Hematopoietic multipotent progenitor cell (in vitro differentiated cells): ENCODE results near the gene HPSE. TPM values are rescaled to one million over a fixed set of nuclear protein-coding genes. Genes with fewer than 3 reads are reported as not detected.
A peak's percentile ranks its signal among the peaks of the same experiment; 100 is the strongest.
"Not testable (repeated sequence)": the region's sequence is repeated elsewhere in the genome, so short reads cannot be mapped to it uniquely, and the experiment has no call there.

Experiments
- DNase-seq, 3 donors: peaks; one replicate each; pipeline ENCODE4 v3.0.0-alpha.2; 2011 to 2015; ENCODE audit warnings: low read depth in 2 of 3, low spot score in 2 of 3
- total RNA-seq: library from RNA; depleted of rRNA; stranded (reverse); fragments of >200 nt; gene quantifications from one replicate; pipeline ENCODE4 v1.2.3, GENCODE V29; 2012

The HPSE gene
- total RNA-seq, 1 donor, result 0.81 TPM

- DNase-seq, result peak in 2 of 3 donors; percentile 76 to 92
These were observed 49.6 kb downstream of the HPSE start for GRCh38 chr4:83285055-83285407.

DNA sequence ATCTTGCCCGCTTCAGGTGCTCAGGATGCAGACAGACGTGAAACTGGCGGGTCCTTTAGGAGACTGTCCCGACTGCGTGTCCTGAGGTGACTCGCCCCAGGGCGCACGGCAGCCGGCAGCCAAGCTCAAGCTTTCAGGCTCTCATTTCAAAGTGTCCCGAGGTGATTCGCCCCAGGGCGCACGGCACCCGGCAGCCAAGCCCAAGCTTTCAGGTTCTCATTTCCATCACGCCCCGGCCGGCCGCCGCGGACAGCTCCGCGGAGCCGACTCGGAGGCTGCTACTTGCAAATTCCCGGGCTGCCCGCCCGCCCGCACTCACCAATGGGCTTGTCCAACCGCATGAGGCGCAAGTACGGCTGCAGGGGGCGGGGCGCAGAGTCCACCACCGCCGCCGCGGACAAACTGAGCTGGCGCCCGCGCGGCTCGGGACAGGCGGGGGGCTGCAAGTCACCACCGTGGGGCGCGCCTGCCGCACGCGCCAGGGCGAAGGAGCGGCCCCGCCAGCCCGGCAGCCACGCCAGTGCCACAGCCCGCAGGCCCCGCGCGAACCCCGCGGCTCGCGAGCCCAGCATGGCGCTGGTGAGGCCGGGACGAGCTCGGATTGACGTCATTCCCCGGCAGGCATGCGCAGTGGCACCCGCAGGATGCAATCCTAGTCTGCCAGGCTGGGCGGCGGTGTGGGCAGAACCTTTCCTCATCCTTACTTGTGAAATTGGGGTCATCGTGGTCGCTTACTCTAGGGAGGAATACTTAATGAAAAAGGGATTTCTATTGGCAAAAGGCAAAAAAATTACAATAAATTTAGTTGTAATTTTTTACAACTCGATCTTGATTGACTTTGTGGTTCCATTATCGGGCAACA is 50.2 kb downstream of the HPSE start, which contains the start of gene COQ2:
COQ2 (minus strand) TSS at position 606 of the 862 bp plus-strand sequence; CDS start at position 572, 34 bp downstream.
- peak; percentile 91 to 95 (median 94) for DNase-seq

DNA sequence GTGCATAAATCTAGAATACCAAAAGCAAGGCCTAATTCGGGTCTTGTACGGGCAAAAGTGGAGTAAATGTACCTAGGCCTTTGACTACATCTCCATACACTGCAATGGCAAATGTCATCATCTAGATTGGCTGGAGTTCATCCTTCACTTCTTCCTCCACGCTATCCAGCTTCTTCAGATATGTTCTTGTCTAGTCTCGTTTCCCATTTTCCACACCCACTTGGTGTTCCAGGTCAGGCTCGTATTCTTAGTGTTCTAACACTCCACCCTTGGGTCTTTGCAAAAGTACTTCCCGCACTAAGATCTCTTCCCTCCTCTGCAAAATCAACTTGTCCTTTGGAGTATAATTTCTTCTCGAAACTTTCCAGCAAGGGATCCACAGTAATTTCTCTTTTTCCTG is 51.5 kb downstream of the HPSE start:
- no peak for DNase-seq

- peak; percentile 42 to 84 (median 66) for DNase-seq
These were observed 52.6 kb downstream of the HPSE start for GRCh38 chr4:83282049-83282535.

DNA sequence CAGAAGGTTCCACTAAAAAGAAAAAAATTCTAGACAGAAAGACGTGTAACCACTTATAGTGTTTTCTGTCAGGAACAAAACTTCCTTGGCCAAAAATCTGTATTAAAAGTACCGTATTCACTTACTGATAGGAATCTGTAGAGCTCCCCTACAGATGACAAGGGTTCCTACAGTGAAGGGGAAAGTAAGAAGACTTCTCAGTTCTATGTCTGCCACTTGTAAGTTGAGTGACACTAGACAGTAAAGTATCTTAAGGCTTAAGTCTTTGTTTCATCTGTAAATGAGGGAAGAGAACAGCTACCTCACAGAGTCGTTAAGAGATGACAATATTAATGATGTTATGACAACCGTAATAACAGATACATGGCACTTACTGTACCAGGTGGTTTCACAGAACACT is 53.3 kb downstream of the HPSE start:
- peak in 1 of 3 donors; percentile 44 for DNase-seq

- DNase-seq, result peak in 1 of 3 donors; percentile 38
These were observed 58.2 kb downstream of the HPSE start for GRCh38 chr4:83276299-83277040.

DNA sequence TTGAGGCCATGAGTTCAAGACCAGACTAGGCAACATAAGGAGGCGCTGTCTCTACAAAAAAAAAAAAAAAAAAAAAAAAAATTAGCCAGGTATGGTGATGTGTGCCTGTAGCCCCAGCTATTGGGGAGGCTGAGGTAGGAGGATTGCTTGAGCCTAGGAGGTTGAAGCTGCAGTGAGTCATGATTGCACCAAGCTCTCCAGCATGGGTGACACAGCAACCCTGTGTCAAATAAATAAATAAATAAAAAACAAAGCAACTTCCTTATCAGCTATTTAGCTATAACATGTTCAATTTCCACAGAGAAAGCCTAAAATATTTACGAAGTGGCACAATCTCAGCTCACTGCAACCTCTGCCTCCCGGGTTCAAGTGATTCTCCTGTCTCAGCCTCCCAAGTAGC is 60.7 kb downstream of the HPSE start:
- not testable (repeated sequence) for DNase-seq

- DNase-seq, result no peak
These were observed 61.7 kb downstream of the HPSE start for GRCh38 chr4:83272900-83273299.

- DNase-seq, result no peak
These were observed 65.4 kb downstream of the HPSE start for GRCh38 chr4:83269256-83269655.

DNA sequence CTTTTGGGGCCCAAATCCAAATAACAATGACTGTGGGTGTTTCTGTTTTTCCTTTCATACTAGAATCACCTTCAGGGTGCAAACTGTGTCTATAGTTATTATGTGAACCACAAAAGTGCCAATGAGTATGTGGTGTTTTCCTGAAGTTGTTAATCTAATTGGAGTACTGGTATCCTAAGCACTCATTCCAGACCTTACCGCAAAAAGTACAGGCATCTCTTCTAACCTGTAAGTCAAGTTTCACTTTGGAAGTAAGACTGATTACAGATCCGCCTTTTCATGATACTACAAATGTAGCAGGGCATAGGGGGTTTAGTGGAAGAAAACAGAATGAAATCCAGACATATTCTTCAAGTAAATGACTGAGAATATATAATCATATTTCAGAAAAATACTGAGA is 66.2 kb downstream of the HPSE start:
- DNase-seq, result no peak

GRCh38 chr4:83267830-83268475 is 66.7 kb downstream of the HPSE start:
- no peak for DNase-seq

DNA sequence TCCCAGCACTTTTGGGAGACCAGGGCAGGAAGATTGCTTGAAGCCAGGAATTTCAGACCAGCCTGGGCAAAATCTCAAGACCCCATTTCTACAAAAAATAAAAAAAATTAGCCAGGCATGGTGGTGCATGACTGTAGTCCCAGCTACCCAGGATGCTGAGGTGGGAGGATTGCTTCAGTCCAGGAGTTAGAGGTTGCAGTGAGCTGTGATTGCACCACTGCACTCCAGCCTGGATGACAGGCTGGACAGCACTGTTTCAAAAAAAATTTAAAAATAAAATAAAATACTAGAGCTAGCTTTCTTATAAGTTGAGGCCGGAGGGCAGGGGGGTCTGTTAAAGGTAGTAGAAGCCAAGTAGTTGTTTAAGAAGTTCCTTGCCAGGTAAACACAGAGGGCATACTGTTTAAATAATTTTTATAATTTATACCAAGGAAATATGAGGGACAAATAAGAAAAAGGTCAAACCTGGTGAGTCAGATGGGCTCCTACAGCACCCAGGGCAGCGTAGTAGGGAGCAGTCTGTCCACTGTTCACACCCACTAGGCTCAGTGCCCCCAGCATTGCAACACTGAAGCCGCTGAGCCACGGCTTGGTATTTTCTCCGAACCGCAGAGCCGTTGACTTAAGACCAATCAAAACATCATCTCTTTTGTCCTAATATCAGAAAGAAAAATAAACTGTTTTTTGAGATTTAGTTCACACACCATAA is 67.4 kb downstream of the HPSE start:
- no peak for DNase-seq

- DNase-seq, result peak in 1 of 3 donors; percentile 70
These were observed 68.0 kb downstream of the HPSE start for GRCh38 chr4:83266689-83267088.

DNA sequence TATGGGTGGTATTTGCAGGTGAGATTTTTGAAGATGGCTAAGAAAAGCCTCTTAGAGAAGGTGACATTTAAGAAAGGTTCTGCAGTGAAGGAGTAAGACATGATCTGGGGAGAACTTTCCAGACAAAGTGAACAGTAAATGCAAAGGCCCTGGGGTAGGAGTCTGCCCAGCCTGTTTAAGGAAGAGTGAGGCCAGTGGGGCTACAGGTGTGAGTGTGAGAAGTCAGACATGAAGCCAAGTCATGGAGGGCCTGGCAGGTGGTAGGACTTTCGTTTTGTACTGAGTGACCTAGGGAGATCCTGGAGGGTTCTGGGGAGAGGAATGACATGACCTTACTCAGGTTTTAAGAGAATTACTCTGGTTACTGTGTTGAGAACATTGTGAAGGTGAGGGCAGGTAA is 71.5 kb downstream of the HPSE start:
- no peak for DNase-seq

GRCh38 chr4:83262682-83263081 is 72.0 kb downstream of the HPSE start:
- no peak for DNase-seq

- DNase-seq, result no peak
These were observed 73.3 kb downstream of the HPSE start for GRCh38 chr4:83261307-83261706.

DNA sequence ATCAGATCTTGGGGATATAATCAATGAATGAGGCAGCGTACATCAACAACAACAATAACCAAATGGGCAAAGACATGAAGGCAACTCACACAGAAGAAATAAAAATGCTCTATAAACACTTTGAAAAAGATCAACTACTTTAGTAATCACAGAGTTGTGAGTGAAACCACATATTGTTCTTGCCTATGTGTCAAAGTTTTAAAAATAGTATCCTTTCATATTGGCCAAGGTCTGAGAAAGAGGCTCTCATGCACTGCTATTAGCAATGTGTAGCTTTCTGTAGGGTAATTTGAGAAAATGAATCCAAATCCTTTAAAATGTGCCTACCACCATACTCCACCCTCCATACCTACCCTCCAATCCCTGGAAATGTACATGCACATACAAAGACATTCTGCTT is 75.1 kb downstream of the HPSE start:
- no peak for DNase-seq

GRCh38 chr4:83258461-83258860 is 76.2 kb downstream of the HPSE start:
- DNase-seq, result no peak

- no peak for DNase-seq
These were observed 76.8 kb downstream of the HPSE start for GRCh38 chr4:83257811-83258210.

DNA sequence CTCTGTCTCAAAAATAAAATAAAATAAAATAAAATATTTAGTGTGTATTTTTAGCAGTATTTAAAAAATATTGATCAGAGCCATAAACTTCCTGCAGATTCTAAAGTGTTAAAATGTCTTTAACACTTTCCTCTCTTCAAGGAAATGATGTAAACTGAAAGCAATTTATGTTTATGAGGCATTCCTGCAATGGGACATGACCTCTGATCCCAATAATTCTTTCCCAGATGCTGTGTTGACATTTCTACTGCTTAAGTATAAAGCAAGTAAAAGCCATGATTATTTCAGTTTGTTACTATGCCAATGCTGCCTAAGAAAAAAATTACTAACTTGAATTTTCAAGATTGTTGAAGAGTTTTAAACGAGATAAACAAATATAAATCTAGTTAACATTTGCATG is 79.1 kb downstream of the HPSE start:
- DNase-seq, result no peak
